LNCaP clone FGC (cell line): ENCODE results near the gene DPYSL3.

ENCODE experiments used
- DNase-seq: peaks from one replicate; pipeline ENCODE4 v3.0.0-alpha.2; 2011; ENCODE audit warnings: low read depth
- H3K4me3 ChIP-seq: 2 replicates; pipeline ENCODE4 v1.5.1; 2011; ENCODE audit warnings: mild to moderate bottlenecking, low read depth, low read length, control low read depth
- CTCF ChIP-seq: IDR thresholded peaks from 2 replicates; pipeline ENCODE4 v1.5.1; 2012; ENCODE audit warnings: mild to moderate bottlenecking; ENCODE audit not compliant: control insufficient read depth, insufficient read depth; ENCODE audit errors: extremely low read depth

The DPYSL3 gene

DNA sequence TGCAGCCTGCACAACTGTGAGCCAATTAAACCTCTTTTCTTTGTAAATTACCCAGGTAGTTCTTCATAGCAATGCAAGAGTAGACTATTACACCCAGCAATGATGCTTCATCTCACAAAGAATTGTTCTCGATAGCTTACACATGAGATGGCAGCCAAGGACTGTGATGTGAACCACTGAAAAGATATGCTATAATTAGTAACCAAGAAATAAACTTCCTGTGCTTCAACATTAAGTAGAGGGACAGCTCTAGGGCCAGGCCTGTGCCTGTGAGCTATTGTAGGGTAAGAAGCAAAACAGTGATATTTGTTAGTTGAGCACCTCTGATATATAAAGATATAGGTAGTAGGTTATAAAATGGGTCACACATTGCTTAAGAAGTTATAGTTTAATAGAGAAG is 41.8 kb upstream of the DPYSL3 start:
- TF ChIP-seq CTCF: no peak
- DNase-seq: no peak
- no peak overlapping the region for H3K4me3 ChIP-seq

GRCh38 chr5:147547730-147548129 is 37.9 kb upstream of the DPYSL3 start:
- no peak for DNase-seq
- TF ChIP-seq CTCF: no peak
- no peak overlapping the region for H3K4me3 ChIP-seq

DNA sequence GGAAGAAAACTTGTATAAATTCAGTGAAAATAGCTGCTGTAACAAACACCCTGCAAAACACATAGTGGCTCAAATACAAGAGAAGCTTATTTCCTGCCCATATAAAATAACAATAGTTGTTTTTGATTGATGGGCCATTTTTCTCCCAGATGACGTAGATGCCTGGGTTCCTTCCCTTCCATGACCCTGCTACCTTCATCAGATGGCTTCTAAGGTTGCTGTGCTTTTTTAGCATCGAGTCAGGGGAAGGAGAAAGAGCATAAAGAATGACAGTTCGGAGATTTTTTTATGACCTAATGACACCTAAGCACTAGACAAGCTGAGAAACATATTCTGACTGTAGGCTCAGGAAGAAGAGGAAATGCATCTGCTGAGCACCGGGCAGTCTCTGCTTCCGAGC is 34.7 kb upstream of the DPYSL3 start:
- DNase-seq: no peak
- no peak overlapping the region for H3K4me3 ChIP-seq
- no peak for TF ChIP-seq CTCF

GRCh38 chr5:147539053-147539452 is 29.2 kb upstream of the DPYSL3 start:
- no peak for TF ChIP-seq CTCF
- H3K4me3 ChIP-seq: no peak overlapping the region
- no peak for DNase-seq

DNA sequence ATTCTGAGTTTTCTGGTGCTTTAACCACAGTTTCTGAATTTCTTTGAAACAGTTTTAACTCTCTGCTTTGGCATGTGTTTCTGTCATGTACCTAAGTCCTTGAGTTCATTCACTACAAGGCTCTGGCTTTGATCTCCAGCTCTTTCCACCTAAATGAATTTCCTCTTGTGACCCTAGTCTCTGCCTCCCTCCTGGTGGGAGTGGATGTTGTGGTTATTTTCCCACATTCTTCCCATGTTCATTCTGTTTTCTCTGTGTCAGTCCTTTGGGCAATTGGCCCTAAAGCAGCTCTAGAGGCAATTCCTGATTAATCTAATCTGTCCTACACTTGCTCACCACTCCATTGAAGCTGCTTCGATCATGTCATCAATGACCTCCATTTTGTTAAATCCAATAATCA is 28.4 kb upstream of the DPYSL3 start:
- no peak for DNase-seq
- TF ChIP-seq CTCF: no peak

GRCh38 chr5:147534172-147534951 is 24.5 kb upstream of the DPYSL3 start:
- DNase-seq: no peak
- no peak overlapping the region for H3K4me3 ChIP-seq
- TF ChIP-seq CTCF: no peak

More for the DNA sequence above, 28.4 kb upstream of the DPYSL3 start:
- H3K4me3 ChIP-seq: no peak overlapping the region

DNA sequence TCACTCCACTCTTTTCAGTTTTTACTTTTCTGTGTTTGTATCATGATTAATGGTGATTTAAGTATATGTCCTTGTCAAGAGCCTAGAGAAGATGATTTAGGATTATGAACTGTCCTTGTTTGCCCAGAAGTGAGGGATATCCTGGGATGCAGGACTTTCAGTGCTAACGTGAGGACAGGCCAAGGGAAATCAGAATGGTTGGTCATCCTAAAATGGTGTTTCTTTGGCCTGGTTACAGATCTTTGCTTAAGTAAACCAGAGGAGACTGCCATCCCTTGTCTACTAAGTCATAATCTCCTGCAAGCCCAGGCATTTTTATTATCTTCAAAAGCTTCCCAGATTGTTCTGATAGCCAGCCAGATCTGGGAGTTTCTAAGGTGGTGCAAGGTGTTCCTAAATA is 22.3 kb upstream of the DPYSL3 start:
- no peak for TF ChIP-seq CTCF
- DNase-seq: peak; percentile 65
- H3K4me3 ChIP-seq: no peak overlapping the region
